NCI-H2029 (cell line): Measurements from ENCODE around the gene MT1F.

Source experiments
- DNase-seq: peaks from one replicate; lab custom pipeline; 2025; lab: John Stamatoyannopoulos, UW

MT1F gene

GRCh38 chr16:56625943-56626654 lies 31.7 kb upstream of the MT1F start:
- DNase-seq = no peak

- DNase-seq = no peak
Measured at GRCh38 chr16:56626685-56627084, 31.1 kb upstream of the MT1F start.

GRCh38 chr16:56628486-56629350 lies 29.0 kb upstream of the MT1F start:
- no peak for DNase-seq

- no peak for DNase-seq
Measured at GRCh38 chr16:56629531-56629930, 28.2 kb upstream of the MT1F start.

GRCh38 chr16:56630134-56630533 lies 27.6 kb upstream of the MT1F start:
- no peak for DNase-seq

- DNase-seq = no peak
Measured at GRCh38 chr16:56631197-56631596, 26.6 kb upstream of the MT1F start.

- DNase-seq = no peak
Measured at GRCh38 chr16:56631832-56632155, 26.0 kb upstream of the MT1F start.

GRCh38 chr16:56632156-56632847 lies 25.5 kb upstream of the MT1F start, which contains the start of gene MT1M:
TSS of gene MT1M (plus strand) at chr16:56632659. CDS start at chr16:56632732, 73 bp downstream.
- no peak for DNase-seq

- DNase-seq = no peak
Measured at GRCh38 chr16:56632848-56633365, 24.9 kb upstream of the MT1F start.

- DNase-seq = no peak
Measured at GRCh38 chr16:56633535-56633934, 24.2 kb upstream of the MT1F start.

GRCh38 chr16:56634715-56635440 lies 22.9 kb upstream of the MT1F start:
- no peak for DNase-seq

- DNase-seq = no peak
Measured at GRCh38 chr16:56635441-56635967, 22.3 kb upstream of the MT1F start.

GRCh38 chr16:56636616-56637413 lies 20.9 kb upstream of the MT1F start:
- no peak for DNase-seq

- no peak for DNase-seq
Measured at GRCh38 chr16:56637814-56638750, 19.7 kb upstream of the MT1F start, which contains the start of gene MT1A. TSS of gene MT1A (plus strand) at chr16:56638666. CDS start at chr16:56638739, 73 bp downstream.

GRCh38 chr16:56639045-56639444 lies 18.7 kb upstream of the MT1F start:
- no peak for DNase-seq

- DNase-seq = no peak
Measured at GRCh38 chr16:56640076-56640475, 17.7 kb upstream of the MT1F start.

GRCh38 chr16:56641166-56641565 lies 16.6 kb upstream of the MT1F start:
- DNase-seq = no peak

GRCh38 chr16:56643080-56643778 lies 14.5 kb upstream of the MT1F start:
- no peak for DNase-seq

- DNase-seq = no peak
Measured at GRCh38 chr16:56643833-56644232, 13.9 kb upstream of the MT1F start.
